Measurements from ENCODE around the gene SLC29A4.
"Not testable (repeated sequence)": the region's sequence is repeated elsewhere in the genome, so short reads cannot be mapped to it uniquely, and the experiment has no call there.

SLC29A4 gene

GRCh38 chr7:5300366-5300765 is 17.6 kb downstream of the SLC29A4 start:
- no peak for DNase-seq

- DNase-seq, result no peak
Observed at GRCh38 chr7:5302577-5302976, 19.8 kb downstream of the SLC29A4 start.

GRCh38 chr7:5303061-5303460 is 20.3 kb downstream of the SLC29A4 start:
- no peak for DNase-seq

GRCh38 chr7:5303591-5304505 is 21.1 kb downstream of the SLC29A4 start:
- no peak for DNase-seq

- not testable (repeated sequence) for DNase-seq
Observed at GRCh38 chr7:5305050-5305449, 22.3 kb downstream of the SLC29A4 start.

GRCh38 chr7:5307221-5308142 is 24.7 kb downstream of the SLC29A4 start:
- DNase-seq, result not testable (repeated sequence)

- no peak for DNase-seq
Observed at GRCh38 chr7:5309146-5309545, 26.4 kb downstream of the SLC29A4 start.

GRCh38 chr7:5310822-5311405 is 28.2 kb downstream of the SLC29A4 start:
- DNase-seq, result no peak

GRCh38 chr7:5312276-5313070 is 29.7 kb downstream of the SLC29A4 start:
- DNase-seq, result not testable (repeated sequence)

GRCh38 chr7:5313076-5313885 is 30.5 kb downstream of the SLC29A4 start:
- DNase-seq, result not testable (repeated sequence)

- no peak for DNase-seq
Observed at GRCh38 chr7:5314864-5315263, 32.1 kb downstream of the SLC29A4 start.

- DNase-seq, result no peak
Observed at GRCh38 chr7:5315761-5316160, 33.0 kb downstream of the SLC29A4 start.

GRCh38 chr7:5318613-5319012 is 35.9 kb downstream of the SLC29A4 start:
- not testable (repeated sequence) for DNase-seq

- no peak for DNase-seq
Observed at GRCh38 chr7:5320391-5320790, 37.6 kb downstream of the SLC29A4 start.

- no peak for DNase-seq
Observed at GRCh38 chr7:5320802-5321396, 38.2 kb downstream of the SLC29A4 start.

GRCh38 chr7:5322621-5323410 is 40.1 kb downstream of the SLC29A4 start:
- DNase-seq, result no peak

GRCh38 chr7:5323800-5324781 is 41.3 kb downstream of the SLC29A4 start:
- DNase-seq, result not testable (repeated sequence)

- DNase-seq, result no peak
Observed at GRCh38 chr7:5324961-5325360, 42.2 kb downstream of the SLC29A4 start.

GRCh38 chr7:5330288-5330687 is 47.5 kb downstream of the SLC29A4 start:
- no peak for DNase-seq
